A673 (cell line): ENCODE measurements around the gene DUOX1.

ENCODE experiments used
- CTCF ChIP-seq: fragments of 300-800, 200-600 bp; sonication (generic); conservative IDR thresholded peaks from 2 replicates; pipeline ENCODE4 v1.5.1; 2017; ENCODE audit warnings: low read depth, mild to moderate bottlenecking, antibody characterized with exemption, low read length, moderate library complexity, mixed read lengths
- EZH2 ChIP-seq: fragments of 200-600 bp; sonication (generic); IDR thresholded peaks from 2 replicates; pipeline ENCODE4 v1.6.1; 2017; ENCODE audit warnings: borderline replicate concordance, low read depth, mild to moderate bottlenecking, mixed read lengths, antibody characterized with exemption, low read length; ENCODE audit not compliant: poor library complexity, severe bottlenecking

GRCh38 chr15:45182996-45183395 lies 53.2 kb downstream of the DUOX1 start:
- no peak for TF ChIP-seq CTCF
- no peak for TF ChIP-seq EZH2
